PFSK-1 (cell line): ENCODE measurements around the gene BANK1.

Experiments
- FOXP2 ChIP-seq: optimal IDR thresholded peaks from 2 replicates; pipeline ENCODE3; 2011; ENCODE audit warnings: borderline replicate concordance, control low read depth, inconsistent platforms; ENCODE audit not compliant: insufficient read depth; ENCODE audit errors: extremely low read length, extremely low read depth
- POLR2AphosphoS5 ChIP-seq: IDR thresholded peaks from 2 replicates; pipeline ENCODE4 v1.6.1; 2012; ENCODE audit warnings: low read depth, mild to moderate bottlenecking, control low read depth, low read length, moderate library complexity
- REST ChIP-seq, 2 experiments: IDR thresholded peaks; 2 replicates each; pipeline versions ENCODE4 v1.6.1 to v1.8.0; 2011 to 2012; ENCODE audit warnings: low read depth in 2 of 2, low read length in 2 of 2, control low read depth in 1 of 2, inconsistent platforms in 1 of 2, mild to moderate bottlenecking in 1 of 2, moderate library complexity in 1 of 2; ENCODE audit not compliant: insufficient read depth in 1 of 2
- SIN3A ChIP-seq: IDR thresholded peaks from 2 replicates; pipeline ENCODE4 v1.6.1; 2012; ENCODE audit warnings: mild to moderate bottlenecking, low read length, moderate library complexity, borderline replicate concordance; ENCODE audit not compliant: insufficient read depth
- TAF1 ChIP-seq: IDR thresholded peaks from 2 replicates; pipeline ENCODE4 v1.6.1; 2012; ENCODE audit warnings: low read length, control low read depth, borderline replicate concordance; ENCODE audit not compliant: insufficient read depth

BANK1 gene

GRCh38 chr4:101993842-101994775, 203.6 kb downstream of the BANK1 start:
- TF ChIP-seq POLR2AphosphoS5: no peak
- no peak for TF ChIP-seq SIN3A
- TF ChIP-seq TAF1: no peak
- no peak for TF ChIP-seq FOXP2
- TF ChIP-seq REST (IDR thresholded peaks at IDR 0.05; ENCODE audit: insufficient read depth in 1 of 2, low read depth in 2 of 2, low read length in 2 of 2): no peak

GRCh38 chr4:102007959-102008425, 217.5 kb downstream of the BANK1 start:
- TF ChIP-seq FOXP2 (no peak), POLR2AphosphoS5 (no peak), TAF1 (no peak), SIN3A (no peak), REST (IDR thresholded peaks at IDR 0.05; ENCODE audit: insufficient read depth in 1 of 2, low read depth in 2 of 2, low read length in 2 of 2) (no peak)

GRCh38 chr4:102008711-102009110, 218.2 kb downstream of the BANK1 start:
- no peak for TF ChIP-seq TAF1
- TF ChIP-seq POLR2AphosphoS5: no peak
- no peak for TF ChIP-seq REST (IDR thresholded peaks at IDR 0.05; ENCODE audit: insufficient read depth in 1 of 2, low read depth in 2 of 2, low read length in 2 of 2)
- TF ChIP-seq SIN3A: no peak
- no peak for TF ChIP-seq FOXP2

GRCh38 chr4:102022343-102022742, 231.8 kb downstream of the BANK1 start:
- TF ChIP-seq POLR2AphosphoS5 (no peak), TAF1 (no peak), SIN3A (no peak), REST (IDR thresholded peaks at IDR 0.05; ENCODE audit: insufficient read depth in 1 of 2, low read depth in 2 of 2, low read length in 2 of 2) (no peak), FOXP2 (no peak)

- TF ChIP-seq SIN3A (no peak), REST (IDR thresholded peaks at IDR 0.05; ENCODE audit: insufficient read depth in 1 of 2, low read depth in 2 of 2, low read length in 2 of 2) (no peak)
These were observed 237.4 kb downstream of the BANK1 start for GRCh38 chr4:102027961-102028360.
